Neutrophil (primary cell): ENCODE results near the gene SMC6.

Experiments used
- H3K27ac ChIP-seq: fragments of 200-600 bp; sonication (generic); 2 replicates; pipeline ENCODE4 v1.5.1; 2016; ENCODE audit warnings: mild to moderate bottlenecking, moderate library complexity
- H3K27me3 ChIP-seq: fragments of 200-600 bp; sonication (generic); 2 replicates; pipeline ENCODE4 v1.6.0; 2016; ENCODE audit warnings: mild to moderate bottlenecking
- H3K36me3 ChIP-seq: fragments of 200-600 bp; sonication (generic); 2 replicates; pipeline ENCODE4 v1.5.1; 2017
- H3K4me1 ChIP-seq, 2 experiments: fragments of 200-600 bp in 1 of 2; sonication (generic) in 1 of 2; 1 replicate in 1 of 2; 2 replicates in 1 of 2; pipeline versions ENCODE4 v1.5.1 to v1.6.1; 2013 to 2016; ENCODE audit warnings: low read depth in 1 of 2, low read length in 1 of 2, mild to moderate bottlenecking in 1 of 2, moderate library complexity in 1 of 2; ENCODE audit not compliant: control insufficient read depth in 1 of 2, insufficient read depth in 1 of 2
- H3K4me3 ChIP-seq, 2 experiments: fragments of 200-600 bp in 1 of 2; sonication (generic) in 1 of 2; 1 replicate in 1 of 2; 2 replicates in 1 of 2; pipeline ENCODE4 v1.5.1; 2013 to 2016; ENCODE audit warnings: low read depth in 1 of 2, low read length in 1 of 2, mild to moderate bottlenecking in 1 of 2, moderate library complexity in 1 of 2
- H3K9me3 ChIP-seq: fragments of 200-600 bp; sonication (generic); 2 replicates; pipeline ENCODE4 v1.5.1; 2016
- TF ChIP-seq, protein P1 (sequence below): fragments of 200-600 bp; sonication (generic); IDR thresholded peaks from 2 replicates; pipeline ENCODE4 v1.5.1; 2016; ENCODE audit warnings: antibody characterized with exemption

Gene SMC6

DNA sequence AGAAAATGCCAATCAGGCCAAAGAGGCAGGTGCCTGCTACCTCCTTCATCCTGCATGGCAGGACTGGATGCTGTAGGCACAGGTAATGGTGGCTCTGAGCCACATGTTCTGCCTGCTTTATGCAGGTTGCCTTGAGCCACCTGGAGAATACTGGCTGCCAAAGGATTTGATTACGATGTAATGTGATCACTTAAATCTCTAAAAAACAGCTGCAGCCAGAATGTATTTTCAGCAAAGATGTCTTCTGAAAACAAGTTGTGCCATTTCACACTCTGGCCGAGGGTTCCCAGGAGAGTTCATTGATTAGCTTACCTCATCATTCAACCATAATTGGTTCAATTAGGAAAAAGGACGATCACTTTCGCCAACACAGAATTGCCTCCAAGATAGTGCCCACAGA is 44.7 kb upstream of the SMC6 start:
- TF ChIP-seq, protein P1, sequence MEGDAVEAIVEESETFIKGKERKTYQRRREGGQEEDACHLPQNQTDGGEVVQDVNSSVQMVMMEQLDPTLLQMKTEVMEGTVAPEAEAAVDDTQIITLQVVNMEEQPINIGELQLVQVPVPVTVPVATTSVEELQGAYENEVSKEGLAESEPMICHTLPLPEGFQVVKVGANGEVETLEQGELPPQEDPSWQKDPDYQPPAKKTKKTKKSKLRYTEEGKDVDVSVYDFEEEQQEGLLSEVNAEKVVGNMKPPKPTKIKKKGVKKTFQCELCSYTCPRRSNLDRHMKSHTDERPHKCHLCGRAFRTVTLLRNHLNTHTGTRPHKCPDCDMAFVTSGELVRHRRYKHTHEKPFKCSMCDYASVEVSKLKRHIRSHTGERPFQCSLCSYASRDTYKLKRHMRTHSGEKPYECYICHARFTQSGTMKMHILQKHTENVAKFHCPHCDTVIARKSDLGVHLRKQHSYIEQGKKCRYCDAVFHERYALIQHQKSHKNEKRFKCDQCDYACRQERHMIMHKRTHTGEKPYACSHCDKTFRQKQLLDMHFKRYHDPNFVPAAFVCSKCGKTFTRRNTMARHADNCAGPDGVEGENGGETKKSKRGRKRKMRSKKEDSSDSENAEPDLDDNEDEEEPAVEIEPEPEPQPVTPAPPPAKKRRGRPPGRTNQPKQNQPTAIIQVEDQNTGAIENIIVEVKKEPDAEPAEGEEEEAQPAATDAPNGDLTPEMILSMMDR, result no peak
- H3K9me3 ChIP-seq, result no peaks in the 10 kb centered on the region
- H3K36me3 ChIP-seq, result no peaks in the 10 kb centered on the region
- no peaks in the 10 kb centered on the region for H3K4me1 ChIP-seq
- no peak overlapping the region for H3K4me3 ChIP-seq
- H3K27ac ChIP-seq, result no peak overlapping the region
- no peaks in the 10 kb centered on the region for H3K27me3 ChIP-seq

DNA sequence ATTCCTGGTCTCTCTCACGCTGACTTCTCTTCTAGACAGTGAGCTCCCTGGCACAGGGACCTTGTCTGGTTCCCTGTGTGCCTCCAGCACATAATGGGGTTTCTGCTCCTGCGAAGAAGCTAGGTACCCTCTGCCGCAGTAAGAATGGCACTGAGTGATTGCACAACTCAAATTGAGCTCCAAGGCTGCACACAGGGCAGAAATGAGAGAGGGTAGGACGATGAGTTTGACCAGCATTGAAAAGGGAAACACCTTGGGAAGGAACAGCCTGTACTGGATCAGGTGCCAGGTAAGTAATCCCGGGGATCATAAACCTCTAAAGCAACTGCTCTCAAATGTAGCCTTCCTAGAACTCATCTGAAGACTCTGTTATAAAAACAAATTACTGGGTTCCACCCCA is 41.7 kb upstream of the SMC6 start:
- no peak overlapping the region for H3K27ac ChIP-seq
- no peaks in the 10 kb centered on the region for H3K36me3 ChIP-seq
- no peak overlapping the region for H3K4me3 ChIP-seq
- TF ChIP-seq, protein P1, result no peak
- no peaks in the 10 kb centered on the region for H3K9me3 ChIP-seq
- peaks cover 21% of the 10 kb centered on the region for H3K27me3 ChIP-seq
- H3K4me1 ChIP-seq, result no peaks in the 10 kb centered on the region

DNA sequence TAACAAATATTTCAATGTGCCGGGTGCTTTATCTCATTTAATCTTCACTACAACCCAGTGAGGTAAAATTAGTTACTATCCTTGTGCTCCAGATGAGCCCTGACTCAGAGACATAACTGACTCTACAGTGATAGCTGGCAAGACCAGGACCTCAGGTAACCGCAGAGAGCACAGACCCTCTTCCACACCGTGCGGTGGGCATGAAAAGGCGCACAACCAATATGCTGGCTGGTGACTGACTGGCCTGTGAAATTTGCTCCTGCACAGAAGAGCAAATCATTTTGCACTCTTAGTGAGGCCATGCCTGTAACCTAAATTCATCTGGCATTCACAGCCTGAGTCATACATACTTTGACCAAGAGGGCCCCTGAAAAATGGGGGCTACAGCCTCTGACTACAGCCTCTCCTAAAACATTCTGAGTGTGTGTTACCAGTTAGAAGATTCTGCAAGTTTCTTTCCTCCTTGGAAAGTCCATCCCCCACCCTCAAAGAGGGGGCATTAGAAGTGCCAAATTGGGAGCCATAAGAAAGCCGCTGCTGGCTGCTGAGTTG is 40.3 kb upstream of the SMC6 start:
- no peak overlapping the region for H3K4me3 ChIP-seq
- H3K27ac ChIP-seq, result no peak overlapping the region
- H3K9me3 ChIP-seq, result no peaks in the 10 kb centered on the region
- H3K36me3 ChIP-seq, result no peaks in the 10 kb centered on the region
- H3K27me3 ChIP-seq, result peaks cover 27% of the 10 kb centered on the region
- TF ChIP-seq, protein P1, result no peak
- H3K4me1 ChIP-seq, result no peaks in the 10 kb centered on the region

DNA sequence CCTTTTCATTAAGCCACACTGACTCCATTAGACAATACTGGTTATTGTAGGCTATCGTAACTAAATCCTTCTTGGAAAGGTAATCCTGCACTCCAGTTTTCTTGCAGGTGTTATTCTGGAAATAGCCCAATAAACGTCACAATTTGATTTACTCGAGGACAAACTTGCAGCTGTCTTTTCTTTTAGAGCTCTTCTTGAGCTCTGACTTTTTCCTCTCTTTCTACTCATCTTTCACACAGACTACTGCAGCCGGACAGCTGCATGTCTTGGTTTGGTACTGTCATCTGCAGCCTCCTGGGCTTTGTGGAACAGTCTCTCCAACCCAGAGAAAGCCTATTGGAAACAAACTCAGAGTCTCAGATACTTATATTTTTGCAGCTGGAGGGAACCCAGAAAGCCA is 39.7 kb upstream of the SMC6 start:
- H3K36me3 ChIP-seq, result no peaks in the 10 kb centered on the region
- no peak overlapping the region for H3K27ac ChIP-seq
- TF ChIP-seq, protein P1, result no peak
- H3K4me3 ChIP-seq, result no peak overlapping the region
- no peaks in the 10 kb centered on the region for H3K4me1 ChIP-seq
- peaks cover 27% of the 10 kb centered on the region for H3K27me3 ChIP-seq
- no peaks in the 10 kb centered on the region for H3K9me3 ChIP-seq

DNA sequence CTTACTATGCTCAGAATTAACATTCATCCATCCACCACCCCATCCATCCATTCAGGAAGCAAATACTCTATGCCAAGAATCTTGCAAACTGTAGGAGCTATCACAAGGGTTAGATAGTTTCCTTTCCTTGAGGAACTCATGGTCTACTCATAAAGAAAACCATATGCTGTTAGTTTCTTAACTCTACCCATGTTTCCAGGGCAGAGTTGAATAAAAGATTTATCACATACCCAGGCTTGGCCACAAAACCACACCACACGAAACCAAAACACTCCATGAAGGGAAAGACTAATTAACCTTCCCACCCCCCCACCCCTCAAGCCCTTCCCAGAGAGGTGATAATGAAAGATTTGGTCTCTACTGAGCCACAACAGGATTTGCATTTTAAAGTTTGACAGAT is 38.9 kb upstream of the SMC6 start:
- TF ChIP-seq, protein P1, result no peak
- peaks cover 27% of the 10 kb centered on the region for H3K27me3 ChIP-seq
- H3K4me1 ChIP-seq, result no peaks in the 10 kb centered on the region
- H3K9me3 ChIP-seq, result no peaks in the 10 kb centered on the region
- no peak overlapping the region for H3K4me3 ChIP-seq
- H3K36me3 ChIP-seq, result no peaks in the 10 kb centered on the region
- H3K27ac ChIP-seq, result no peak overlapping the region

DNA sequence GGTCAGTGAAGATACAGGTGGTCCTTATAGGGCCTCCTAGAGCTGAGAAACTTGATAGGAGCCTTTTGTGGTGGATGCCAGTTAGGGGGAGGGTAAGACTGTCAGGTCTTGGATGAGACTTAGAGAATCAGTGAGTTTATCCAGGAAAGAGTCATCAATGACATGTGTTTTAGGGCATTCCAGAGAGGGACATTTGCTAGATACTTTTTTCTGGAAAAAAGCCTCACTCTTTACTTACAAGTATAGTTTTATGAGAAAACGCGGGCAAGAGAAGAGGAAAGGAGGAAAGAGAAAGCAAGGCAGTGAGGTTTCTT is 38.2 kb upstream of the SMC6 start:
- TF ChIP-seq, protein P1, result no peak
- H3K27me3 ChIP-seq, result peaks cover 27% of the 10 kb centered on the region
- H3K4me3 ChIP-seq, result no peak overlapping the region
- no peaks in the 10 kb centered on the region for H3K9me3 ChIP-seq
- no peaks in the 10 kb centered on the region for H3K36me3 ChIP-seq
- H3K4me1 ChIP-seq, result no peaks in the 10 kb centered on the region
- H3K27ac ChIP-seq, result no peak overlapping the region
